CD4-positive, alpha-beta T cell (primary cell): ENCODE data around the gene AOAH. TPM values are rescaled to one million over a fixed set of nuclear protein-coding genes. Genes with fewer than 3 reads are reported as not detected.
A peak's percentile ranks its signal among the peaks of the same experiment; 100 is the strongest.

Source experiments
- ATAC-seq: fragments of 200-7000 bp; cut with Tn5 transposase; one replicate; pipeline ENCODE4 v1.10.0; 2022; ENCODE audit warnings: mild to moderate bottlenecking; ENCODE audit not compliant: poor library complexity
- CTCF ChIA-PET: fragments of 350-600 bp; sonication (Branson Sonifier 250); formaldehyde crosslinking; loops from one replicate; lab custom pipeline; 2021; ENCODE audit warnings: antibody characterized with exemption, inconsistent platforms; lab: Charles Lee
- POLR2A ChIA-PET: fragments of 350-600 bp; sonication (Branson Sonifier 250); formaldehyde crosslinking; loops from one replicate; lab custom pipeline; 2021; ENCODE audit warnings: antibody characterized with exemption, inconsistent platforms; lab: Charles Lee
- DNase-seq, 14 experiments: peaks; one replicate each; pipeline ENCODE4 v3.0.0-alpha.2; 2013 to 2020; ENCODE audit warnings: mixed read lengths in 2 of 14
- H3K27ac ChIP-seq, 2 donors: one replicate each; pipeline versions ENCODE4 v1.5.1 to v1.7.0; 2013; ENCODE audit warnings: low read length in 2 of 2, low read depth in 1 of 2, mild to moderate bottlenecking in 1 of 2
- H3K27me3 ChIP-seq, 2 experiments: 1 replicate in 1 of 2; 2 replicates in 1 of 2; pipeline versions ENCODE4 v1.6.1 to v1.7.0; 2013; ENCODE audit warnings: low read length in 2 of 2, control low read depth in 1 of 2, mild to moderate bottlenecking in 1 of 2, moderate library complexity in 1 of 2; ENCODE audit not compliant: insufficient read depth in 2 of 2, control insufficient read depth in 1 of 2
- H3K36me3 ChIP-seq: one replicate; pipeline ENCODE4 v1.6.1; 2013; ENCODE audit warnings: low read length, control low read depth; ENCODE audit not compliant: insufficient read depth
- H3K4me1 ChIP-seq: one replicate; pipeline ENCODE4 v1.6.1; 2013; ENCODE audit warnings: low read length, control low read depth; ENCODE audit not compliant: insufficient read depth
- H3K4me3 ChIP-seq: one replicate; pipeline ENCODE4 v1.5.1; 2013; ENCODE audit warnings: mild to moderate bottlenecking, low read length, moderate library complexity
- H3K9me3 ChIP-seq, 2 experiments: 1 replicate in 1 of 2; 2 replicates in 1 of 2; pipeline versions ENCODE4 v1.6.1 to v1.7.0; 2013; ENCODE audit warnings: low read length in 2 of 2, mild to moderate bottlenecking in 2 of 2, control low read depth in 1 of 2, moderate library complexity in 1 of 2; ENCODE audit not compliant: control insufficient read depth in 1 of 2, insufficient read depth in 1 of 2
- H3K27ac Mint-ChIP-seq: one replicate; pipeline ENCODE4 v1.8.0; 2020; ENCODE audit warnings: mixed read lengths
- H3K27me3 Mint-ChIP-seq: one replicate; pipeline ENCODE4 v1.8.0; 2021; ENCODE audit warnings: mixed read lengths
- H3K36me3 Mint-ChIP-seq: one replicate; pipeline ENCODE4 v1.8.0; 2021; ENCODE audit warnings: low read depth, mixed read lengths
- H3K4me1 Mint-ChIP-seq: one replicate; pipeline ENCODE4 v1.8.0; 2021; ENCODE audit warnings: low read depth, mixed read lengths
- H3K4me3 Mint-ChIP-seq: one replicate; pipeline ENCODE4 v1.8.0; 2020; ENCODE audit warnings: mild to moderate bottlenecking, mixed read lengths
- H3K9me3 Mint-ChIP-seq: one replicate; pipeline ENCODE4 v1.8.0; 2020; ENCODE audit warnings: mixed read lengths
- CTCF ChIP-seq: fragments of 200-600 bp; IDR thresholded peaks from one replicate; pipeline ENCODE4 v1.8.0; 2022; ENCODE audit warnings: antibody characterized with exemption, mild to moderate bottlenecking
- intact Hi-C, 2 experiments: fragments of 100-400 bp; cut with DNase I in 1 of 2; cut with micrococcal nuclease in 1 of 2; formaldehyde crosslinking; loops; one replicate each; pipeline versions ENCODE4 v1.15.1 to v1.9.0; 2023 to 2025; cut with DNase I, micrococcal nuclease
- total RNA-seq, 174 experiments: library from RNA in 2 of 174; stranded (reverse) in 2 of 174; gene quantifications; one replicate each; pipeline ENCODE4 v1.2.3 and lab custom pipeline; 2021 to 2026

AOAH gene
- total RNA-seq, 2 experiments from 2014 or later = 27.5 to 30.3 TPM

- POLR2A ChIA-PET = interaction anchor here (0.7 to 1.5 kb wide), 3 partner anchors 15 to 37 kb away, joined by 3 to 5 read pairs (median 3); no protein-coding TSS in a partner anchor
- Histone ChIP-seq H3K36me3 (peaks cover 3% of the 10 kb centered on the region), H3K9me3 (no peaks in the 10 kb centered on the region), H3K27me3 (no peaks in the 10 kb centered on the region), H3K27ac (no peak overlapping the region), H3K4me1 (peaks cover 43% of the 10 kb centered on the region), H3K4me3 (no peak overlapping the region)
- DNase-seq = no peak
- peaks cover 1% of the 10 kb centered on the region for H3K9me3 Mint-ChIP-seq
- CTCF ChIA-PET = interaction anchor here (0.9 kb wide), 1 partner anchor 29 kb away, joined by 3 read pairs; no protein-coding TSS in a partner anchor
- TF ChIP-seq CTCF = no peak
- no peaks in the 10 kb centered on the region for H3K27me3 Mint-ChIP-seq
- peaks cover 99% of the 10 kb centered on the region for H3K4me1 Mint-ChIP-seq
- H3K4me3 Mint-ChIP-seq = peak overlapping the region; percentile 72
- intact Hi-C loops = no loop called here
- ATAC-seq = no peak
- peaks cover 9% of the 10 kb centered on the region for H3K36me3 Mint-ChIP-seq
- peak overlapping the region; percentile 91 for H3K27ac Mint-ChIP-seq
These were observed 82.3 kb downstream of the AOAH start for GRCh38 chr7:36642010-36642409.

- no peak overlapping the region for H3K4me3 Mint-ChIP-seq
- no peaks in the 10 kb centered on the region for H3K27me3 Mint-ChIP-seq
- Histone ChIP-seq H3K36me3 (peaks cover 5% of the 10 kb centered on the region), H3K27ac (peak overlapping the region in 1 of 2 donors; percentile 36), H3K9me3 (no peaks in the 10 kb centered on the region), H3K4me3 (no peak overlapping the region), H3K4me1 (peaks cover 47% of the 10 kb centered on the region), H3K27me3 (no peaks in the 10 kb centered on the region)
- ChIA-PET CTCF (no interaction called here), POLR2A (interaction anchor here (0.8 to 4.1 kb wide), 5 partner anchors 14 to 83 kb away, joined by 3 to 22 read pairs (median 5); no protein-coding TSS in a partner anchor)
- intact Hi-C loops = no loop called here
- no peak for TF ChIP-seq CTCF
- ATAC-seq (no peak), DNase-seq (no peak)
- peaks cover 20% of the 10 kb centered on the region for H3K36me3 Mint-ChIP-seq
- peaks cover 1% of the 10 kb centered on the region for H3K9me3 Mint-ChIP-seq
- H3K4me1 Mint-ChIP-seq = peaks cover 100% of the 10 kb centered on the region
- H3K27ac Mint-ChIP-seq = peak overlapping the region; percentile 91
These were observed 83.6 kb downstream of the AOAH start for GRCh38 chr7:36640682-36641081.

GRCh38 chr7:36639826-36640225, 84.5 kb downstream of the AOAH start:
- Mint-ChIP-seq H3K36me3 (peaks cover 20% of the 10 kb centered on the region), H3K4me1 (peaks cover 97% of the 10 kb centered on the region), H3K9me3 (peaks cover 1% of the 10 kb centered on the region), H3K4me3 (peak overlapping the region; percentile 65), H3K27ac (peak overlapping the region; percentile 91), H3K27me3 (no peaks in the 10 kb centered on the region)
- intact Hi-C loops = loop anchor here (2.0 to 10.0 kb wide), 3 partner anchors 31 to 465 kb away; no protein-coding TSS in a partner anchor
- H3K27ac ChIP-seq = peak overlapping the region; percentile 62 to 65
- ChIA-PET POLR2A (interaction anchor here (0.6 to 4.1 kb wide), 20 partner anchors 9 to 298 kb away, joined by 3 to 26 read pairs (median 7); partner anchors contain the start of gene AOAH), CTCF (no interaction called here)
- no peak for TF ChIP-seq CTCF
- H3K9me3 ChIP-seq = no peaks in the 10 kb centered on the region
- peak; percentile 12 to 89 (median 56) for DNase-seq
- H3K27me3 ChIP-seq = no peaks in the 10 kb centered on the region
- peak; percentile 92 for ATAC-seq
- H3K4me3 ChIP-seq = no peak overlapping the region
- peaks cover 11% of the 10 kb centered on the region for H3K36me3 ChIP-seq
- H3K4me1 ChIP-seq = peaks cover 47% of the 10 kb centered on the region
